ENCODE results near the gene FERD3L.

GRCh38 chr7:19101909-19102308 is 43.3 kb downstream of the FERD3L start:
- TF ChIP-seq CTCF (IDR thresholded peaks at IDR 0.05) (no peak), POLR2A (IDR thresholded peaks at IDR 0.05) (no peak)
